PC-3 (cell line): ENCODE results near the gene HDGF. TPM values are rescaled to one million over a fixed set of nuclear protein-coding genes. Genes with fewer than 3 reads are reported as not detected.

Experiments
- ATAC-seq: fragments of 200-7000 bp; cut with Tn5 transposase; 2 replicates; pipeline ENCODE4 v1.9.1; 2020; ENCODE audit warnings: mild to moderate bottlenecking, moderate library complexity
- BruUV-seq: library from RNA; stranded (reverse); fragments of 400-500 nt; replicated peaks from 2 replicates; lab custom pipeline; 2021; lab: Mats Ljungman, UMichigan
- CTCF ChIA-PET: fragments of 300-600 bp; sonication (Branson Sonifier 250); formaldehyde crosslinking; loops from one replicate; lab custom pipeline; 2022; ENCODE audit warnings: antibody characterized with exemption; lab: Charles Lee
- POLR2A ChIA-PET: fragments of 300-600 bp; sonication (Branson Sonifier 250); formaldehyde crosslinking; loops from one replicate; lab custom pipeline; 2022; ENCODE audit warnings: antibody characterized with exemption; ENCODE audit not compliant: unreplicated experiment; lab: Charles Lee
- DNase-seq: peaks from one replicate; pipeline ENCODE4 v3.0.0-alpha.2; 2015
- H2AFZ ChIP-seq: fragments of 300-600 bp; sonication (generic); 2 replicates; pipeline ENCODE4 v1.6.0; 2016; ENCODE audit warnings: antibody characterized with exemption, low read length
- H3F3A ChIP-seq: fragments of 300-600 bp; sonication (generic); one replicate; pipeline ENCODE4 v1.6.0; 2017; ENCODE audit warnings: antibody characterized with exemption, low read length, control low read depth, mild to moderate bottlenecking; ENCODE audit not compliant: unreplicated experiment
- H3K27ac ChIP-seq: fragments of 300-600 bp; sonication (generic); 2 replicates; pipeline ENCODE4 v1.5.1; 2016; ENCODE audit warnings: mild to moderate bottlenecking, low read length
- H3K27me3 ChIP-seq: fragments of 300-600 bp; sonication (generic); 2 replicates; pipeline ENCODE4 v1.6.1; 2016; ENCODE audit warnings: low read length, mixed read lengths
- H3K36me3 ChIP-seq: fragments of 300-600 bp; sonication (generic); 2 replicates; pipeline ENCODE4 v1.6.1; 2016; ENCODE audit warnings: low read depth, mixed run types, low read length, mixed read lengths
- H3K4me1 ChIP-seq: fragments of 300-600 bp; sonication (generic); 2 replicates; pipeline ENCODE4 v1.5.1; 2016; ENCODE audit warnings: low read length; ENCODE audit not compliant: insufficient read depth
- H3K4me2 ChIP-seq: fragments of 300-600 bp; sonication (generic); 2 replicates; pipeline ENCODE4 v1.6.0; 2016; ENCODE audit warnings: low read length
- H3K4me3 ChIP-seq: fragments of 300-600 bp; sonication (generic); 2 replicates; pipeline ENCODE4 v1.5.1; 2016; ENCODE audit warnings: mild to moderate bottlenecking, low read length, mixed read lengths
- H3K79me2 ChIP-seq: fragments of 300-600 bp; sonication (generic); 2 replicates; pipeline ENCODE4 v1.6.1; 2017; ENCODE audit warnings: low read length, mixed read lengths
- H3K9ac ChIP-seq: fragments of 300-600 bp; sonication (generic); 2 replicates; pipeline ENCODE4 v1.6.0; 2016; ENCODE audit warnings: mild to moderate bottlenecking, low read length
- H3K9me2 ChIP-seq: fragments of 300-600 bp; sonication (generic); replicated peaks from 2 replicates; pipeline ENCODE4 v1.6.1; 2016; ENCODE audit warnings: mixed run types, low read length, mixed read lengths
- H3K9me3 ChIP-seq: fragments of 300-600 bp; sonication (generic); 2 replicates; pipeline ENCODE4 v1.6.1; 2016; ENCODE audit warnings: low read length, mixed read lengths
- H4K20me1 ChIP-seq: fragments of 300-600 bp; sonication (generic); 2 replicates; pipeline ENCODE4 v1.6.1; 2016; ENCODE audit warnings: low read length, mixed read lengths
- EZH2 ChIP-seq: fragments of 300-600 bp; sonication (generic); IDR thresholded peaks from one replicate; pipeline ENCODE4 v1.6.1; 2017; ENCODE audit warnings: antibody characterized with exemption, mild to moderate bottlenecking, low read length; ENCODE audit not compliant: unreplicated experiment
- EZH2phosphoT487 ChIP-seq: fragments of 300-600 bp; sonication (generic); IDR thresholded peaks from 2 replicates; pipeline ENCODE4 v1.6.1; 2018; ENCODE audit warnings: mild to moderate bottlenecking, antibody characterized with exemption, low read length, borderline replicate concordance
- intact Hi-C: fragments of 100-400 bp; cut with micrococcal nuclease; formaldehyde crosslinking; loops from 2 replicates; pipeline ENCODE4 v1.9.0; 2023
- total RNA-seq: library from RNA; depleted of rRNA; stranded (reverse); fragments of >200 nt; gene quantifications from 2 replicates; pipeline ENCODE4 v1.2.3, GENCODE V29; 2014
- TF ChIP-seq, protein P1 (sequence below): fragments of 300-600 bp; sonication (generic); conservative IDR thresholded peaks from 2 replicates; pipeline ENCODE4 v1.5.1; 2017; ENCODE audit warnings: antibody characterized with exemption, low read depth, mild to moderate bottlenecking, low read length

The HDGF gene
- total RNA-seq, 1 experiment from 2014 or later: 586 TPM

DNA sequence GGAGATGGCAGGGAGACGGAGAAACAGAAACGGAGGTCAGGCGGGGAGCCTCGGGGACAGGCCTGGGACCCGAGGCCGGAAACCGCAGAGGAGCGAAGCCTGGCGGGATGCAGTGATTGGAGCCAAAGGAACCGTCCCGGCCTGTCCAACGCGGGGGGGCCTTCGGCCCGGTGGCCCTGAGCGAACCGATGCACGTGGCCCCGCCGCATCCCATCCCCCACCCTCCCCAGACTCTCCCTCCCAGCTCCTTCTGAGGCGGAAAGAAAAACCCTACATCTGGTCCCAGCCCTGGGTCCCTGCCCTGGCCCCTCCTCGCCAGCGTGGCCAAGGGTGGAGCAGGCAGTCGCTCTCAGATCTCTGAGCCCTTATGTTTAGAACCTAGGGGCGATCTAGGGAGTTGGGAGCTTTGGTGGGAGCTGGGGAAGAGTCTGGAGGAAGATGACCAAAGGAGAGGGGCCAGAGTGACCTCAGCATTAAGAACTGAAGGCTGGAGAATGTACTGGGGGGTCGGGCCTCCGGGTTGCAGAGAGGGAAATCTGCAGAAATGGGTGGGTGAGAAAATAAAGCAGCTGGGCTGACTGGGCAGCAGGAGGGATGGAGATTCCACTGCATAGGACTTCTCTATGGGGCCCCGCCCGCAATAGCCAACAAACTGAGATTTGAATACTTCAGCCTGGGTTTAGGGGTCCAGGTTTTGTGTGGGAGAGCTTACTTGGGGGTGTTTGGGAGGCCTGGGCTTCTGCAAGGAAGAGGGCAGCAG lies 44.6 kb downstream of the HDGF start:
- H4K20me1 ChIP-seq: no peaks in the 10 kb centered on the region
- H3K4me1 ChIP-seq: peaks cover 58% of the 10 kb centered on the region
- TF ChIP-seq EZH2 (no peak), EZH2phosphoT487 (no peak)
- TF ChIP-seq, protein P1, sequence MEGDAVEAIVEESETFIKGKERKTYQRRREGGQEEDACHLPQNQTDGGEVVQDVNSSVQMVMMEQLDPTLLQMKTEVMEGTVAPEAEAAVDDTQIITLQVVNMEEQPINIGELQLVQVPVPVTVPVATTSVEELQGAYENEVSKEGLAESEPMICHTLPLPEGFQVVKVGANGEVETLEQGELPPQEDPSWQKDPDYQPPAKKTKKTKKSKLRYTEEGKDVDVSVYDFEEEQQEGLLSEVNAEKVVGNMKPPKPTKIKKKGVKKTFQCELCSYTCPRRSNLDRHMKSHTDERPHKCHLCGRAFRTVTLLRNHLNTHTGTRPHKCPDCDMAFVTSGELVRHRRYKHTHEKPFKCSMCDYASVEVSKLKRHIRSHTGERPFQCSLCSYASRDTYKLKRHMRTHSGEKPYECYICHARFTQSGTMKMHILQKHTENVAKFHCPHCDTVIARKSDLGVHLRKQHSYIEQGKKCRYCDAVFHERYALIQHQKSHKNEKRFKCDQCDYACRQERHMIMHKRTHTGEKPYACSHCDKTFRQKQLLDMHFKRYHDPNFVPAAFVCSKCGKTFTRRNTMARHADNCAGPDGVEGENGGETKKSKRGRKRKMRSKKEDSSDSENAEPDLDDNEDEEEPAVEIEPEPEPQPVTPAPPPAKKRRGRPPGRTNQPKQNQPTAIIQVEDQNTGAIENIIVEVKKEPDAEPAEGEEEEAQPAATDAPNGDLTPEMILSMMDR: no peak
- H3K9me2 ChIP-seq: no peaks in the 10 kb centered on the region
- BruUV-seq: no TSS peak
- H3K9ac ChIP-seq: peak overlapping the region; percentile 4; the same call in 1 of the 2 replicates
- ATAC-seq (peak; percentile 1), DNase-seq (peak; percentile 29)
- H3K4me2 ChIP-seq: peak overlapping the region; percentile 98
- peak overlapping the region; percentile 83 for H2AFZ ChIP-seq
- intact Hi-C loops: no loop called here
- H3K27ac ChIP-seq: no peak overlapping the region
- no peaks in the 10 kb centered on the region for H3K27me3 ChIP-seq
- H3K4me3 ChIP-seq: peak overlapping the region; percentile 71
- no peaks in the 10 kb centered on the region for H3K9me3 ChIP-seq
- ChIA-PET POLR2A (interaction anchor here (0.5 to 0.6 kb wide), 3 partner anchors 15 to 34 kb away, joined by 3 to 7 read pairs (median 5); partner anchors contain the start of gene MRPL24), CTCF (interaction anchor here (1.0 to 3.7 kb wide), 4 partner anchors 17 to 29 kb away, joined by 3 to 84 read pairs (median 5); no protein-coding TSS in a partner anchor)
- peaks cover 17% of the 10 kb centered on the region for H3K79me2 ChIP-seq
- no peaks in the 10 kb centered on the region for H3K36me3 ChIP-seq
- H3F3A ChIP-seq: no peaks in the 10 kb centered on the region

DNA sequence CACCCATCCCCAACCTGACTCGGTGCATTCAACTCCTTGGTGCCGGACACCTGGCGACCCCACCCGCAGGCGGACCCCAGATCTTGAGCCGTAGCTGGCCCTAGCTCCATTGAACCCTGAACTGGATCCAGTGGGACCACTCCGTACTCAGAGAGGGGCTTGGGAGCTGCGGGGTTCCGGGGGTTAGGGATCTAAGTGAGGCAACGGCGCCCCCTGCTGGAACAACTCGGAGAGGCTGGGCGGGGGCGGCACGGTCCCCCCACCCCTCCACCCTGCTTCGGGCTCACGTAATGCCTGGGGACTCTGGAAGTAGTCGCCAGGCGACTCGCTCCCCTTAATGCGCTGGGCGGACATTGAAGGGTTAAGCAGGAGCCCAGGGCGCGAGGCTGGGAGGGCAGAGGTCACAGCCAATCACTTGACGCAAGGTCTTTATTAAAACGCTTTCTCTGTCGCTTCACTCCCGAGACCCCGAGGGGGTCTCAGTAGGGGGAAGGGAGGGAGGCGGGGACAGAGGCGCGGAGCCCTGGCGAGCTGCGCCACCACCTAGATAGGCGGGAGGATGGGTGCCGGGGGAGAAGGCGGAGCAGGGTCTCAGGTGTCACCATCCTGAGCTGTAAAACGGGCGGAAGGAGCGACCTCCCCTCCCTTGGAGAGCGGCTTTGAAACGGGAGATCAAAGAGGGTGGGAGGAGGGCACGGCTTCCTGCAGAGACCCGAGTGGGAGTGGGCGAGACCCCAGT lies 45.4 kb downstream of the HDGF start:
- Histone ChIP-seq H3K4me2 (peak overlapping the region; percentile 98), H3K9ac (peak overlapping the region; percentile 63), H2AFZ (peak overlapping the region; percentile 83), H3F3A (no peaks in the 10 kb centered on the region), H3K79me2 (peaks cover 17% of the 10 kb centered on the region), H3K9me3 (no peaks in the 10 kb centered on the region), H3K27me3 (no peaks in the 10 kb centered on the region), H3K36me3 (no peaks in the 10 kb centered on the region), H4K20me1 (no peaks in the 10 kb centered on the region), H3K27ac (no peak overlapping the region), H3K9me2 (no peaks in the 10 kb centered on the region), H3K4me3 (peak overlapping the region; percentile 71), H3K4me1 (peaks cover 58% of the 10 kb centered on the region)
- POLR2A ChIA-PET: interaction anchor here (0.5 to 1.0 kb wide), 3 partner anchors 15 to 17 kb away, joined by 3 to 7 read pairs (median 4); no protein-coding TSS in a partner anchor
- peak; percentile 72 for DNase-seq
- ATAC-seq: peak; percentile 29
- intact Hi-C loops: loop anchor here (1.0 kb wide), 1 partner anchor 17 kb away; no protein-coding TSS in a partner anchor
- CTCF ChIA-PET: interaction anchor here (0.5 to 3.7 kb wide), 8 partner anchors 14 to 51 kb away, joined by 3 to 84 read pairs (median 3); no protein-coding TSS in a partner anchor
- no TSS peak for BruUV-seq
- TF ChIP-seq, protein P1: peak; percentile 99
- TF ChIP-seq EZH2phosphoT487: no peak
